Measurements from ENCODE around the gene UGT1A6. TPM values are rescaled to one million over a fixed set of nuclear protein-coding genes. Genes with fewer than 3 reads are reported as not detected.

Gene UGT1A6
- polyA plus RNA-seq, 1 of the 3 experiments (the other 2 are of a cell fraction), result not detected

- Histone ChIP-seq H3K4me3 (ENCODE audit: low read depth in 2 of 2, low read length in 1 of 2) (no peak overlapping the region), H3K79me2 (ENCODE audit: insufficient read depth) (no peaks in the 10 kb centered on the region), H3K9me3 (no peaks in the 10 kb centered on the region), H3K27me3 (ENCODE audit: insufficient read depth) (no peaks in the 10 kb centered on the region), H3K9ac (no peak overlapping the region), H3K4me2 (no peak overlapping the region), H2AFZ (ENCODE audit: low read depth) (no peak overlapping the region), H4K20me1 (ENCODE audit: insufficient read depth) (no peaks in the 10 kb centered on the region), H3K27ac (ENCODE audit: low read depth in 2 of 2, low read length in 1 of 2) (no peak overlapping the region), H3K36me3 (replicated peaks in 1 of 2; ENCODE audit: control insufficient read depth in 1 of 2, insufficient read depth in 2 of 2, low read length in 1 of 2) (no peaks in the 10 kb centered on the region), H3K4me1 (ENCODE audit: control insufficient read depth in 1 of 2, insufficient read depth in 2 of 2, low read depth in 1 of 2, low read length in 1 of 2) (no peaks in the 10 kb centered on the region), H3F3A (replicated peaks; ENCODE audit: insufficient read depth) (no peaks in the 10 kb centered on the region), H3K9me2 (no peaks in the 10 kb centered on the region)
- no peak for DNase-seq
- WGBS (ENCODE audit: low lambda C conversion rate), result 79% methylated on average over 14 of the region's 17 CpGs
- TF ChIP-seq EP300 (IDR thresholded peaks at IDR 0.05; ENCODE audit: borderline replicate concordance in 1 of 2, low read depth in 1 of 2, low read length in 1 of 2) (no peak), MEF2A (IDR thresholded peaks at IDR 0.05; ENCODE audit: borderline replicate concordance, low read depth) (no peak), USF2 (IDR thresholded peaks at IDR 0.05; ENCODE audit: borderline replicate concordance, low read depth, low read length) (no peak), SMC3 (IDR thresholded peaks at IDR 0.05; ENCODE audit: low read depth, low read length) (no peak), TCF12 (IDR thresholded peaks at IDR 0.05) (no peak), USF1 (IDR thresholded peaks at IDR 0.05; ENCODE audit: borderline replicate concordance, low read depth) (no peak), GABPA (IDR thresholded peaks at IDR 0.05; ENCODE audit: low read depth) (no peak), RCOR1 (IDR thresholded peaks at IDR 0.05; ENCODE audit: low read length) (no peak), FOSL2 (IDR thresholded peaks at IDR 0.05; ENCODE audit: borderline replicate concordance, low read depth) (no peak), MXI1 (IDR thresholded peaks at IDR 0.05; ENCODE audit: low read depth, low read length) (no peak), JUND (IDR thresholded peaks at IDR 0.05) (no peak)
- TF ChIP-seq, protein P1, sequence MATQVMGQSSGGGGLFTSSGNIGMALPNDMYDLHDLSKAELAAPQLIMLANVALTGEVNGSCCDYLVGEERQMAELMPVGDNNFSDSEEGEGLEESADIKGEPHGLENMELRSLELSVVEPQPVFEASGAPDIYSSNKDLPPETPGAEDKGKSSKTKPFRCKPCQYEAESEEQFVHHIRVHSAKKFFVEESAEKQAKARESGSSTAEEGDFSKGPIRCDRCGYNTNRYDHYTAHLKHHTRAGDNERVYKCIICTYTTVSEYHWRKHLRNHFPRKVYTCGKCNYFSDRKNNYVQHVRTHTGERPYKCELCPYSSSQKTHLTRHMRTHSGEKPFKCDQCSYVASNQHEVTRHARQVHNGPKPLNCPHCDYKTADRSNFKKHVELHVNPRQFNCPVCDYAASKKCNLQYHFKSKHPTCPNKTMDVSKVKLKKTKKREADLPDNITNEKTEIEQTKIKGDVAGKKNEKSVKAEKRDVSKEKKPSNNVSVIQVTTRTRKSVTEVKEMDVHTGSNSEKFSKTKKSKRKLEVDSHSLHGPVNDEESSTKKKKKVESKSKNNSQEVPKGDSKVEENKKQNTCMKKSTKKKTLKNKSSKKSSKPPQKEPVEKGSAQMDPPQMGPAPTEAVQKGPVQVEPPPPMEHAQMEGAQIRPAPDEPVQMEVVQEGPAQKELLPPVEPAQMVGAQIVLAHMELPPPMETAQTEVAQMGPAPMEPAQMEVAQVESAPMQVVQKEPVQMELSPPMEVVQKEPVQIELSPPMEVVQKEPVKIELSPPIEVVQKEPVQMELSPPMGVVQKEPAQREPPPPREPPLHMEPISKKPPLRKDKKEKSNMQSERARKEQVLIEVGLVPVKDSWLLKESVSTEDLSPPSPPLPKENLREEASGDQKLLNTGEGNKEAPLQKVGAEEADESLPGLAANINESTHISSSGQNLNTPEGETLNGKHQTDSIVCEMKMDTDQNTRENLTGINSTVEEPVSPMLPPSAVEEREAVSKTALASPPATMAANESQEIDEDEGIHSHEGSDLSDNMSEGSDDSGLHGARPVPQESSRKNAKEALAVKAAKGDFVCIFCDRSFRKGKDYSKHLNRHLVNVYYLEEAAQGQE (IDR thresholded peaks at IDR 0.05; ENCODE audit: low read depth, low read length), result no peak
- TF ChIP-seq, protein P2, sequence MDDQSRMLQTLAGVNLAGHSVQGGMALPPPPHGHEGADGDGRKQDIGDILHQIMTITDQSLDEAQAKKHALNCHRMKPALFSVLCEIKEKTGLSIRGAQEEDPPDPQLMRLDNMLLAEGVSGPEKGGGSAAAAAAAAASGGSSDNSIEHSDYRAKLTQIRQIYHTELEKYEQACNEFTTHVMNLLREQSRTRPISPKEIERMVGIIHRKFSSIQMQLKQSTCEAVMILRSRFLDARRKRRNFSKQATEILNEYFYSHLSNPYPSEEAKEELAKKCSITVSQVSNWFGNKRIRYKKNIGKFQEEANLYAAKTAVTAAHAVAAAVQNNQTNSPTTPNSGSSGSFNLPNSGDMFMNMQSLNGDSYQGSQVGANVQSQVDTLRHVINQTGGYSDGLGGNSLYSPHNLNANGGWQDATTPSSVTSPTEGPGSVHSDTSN (IDR thresholded peaks at IDR 0.05), result no peak
- CTCF ChIA-PET, result no interaction called here
- POLR2A ChIA-PET, result no interaction called here
Observed at GRCh38 chr2:233794128-233794658, 101.5 kb downstream of the UGT1A6 start.

Measured in SK-N-SH (cell line).